ENCODE results near the gene NUDT11.
"Not testable (repeated sequence)": the region's sequence is repeated elsewhere in the genome, so short reads cannot be mapped to it uniquely, and the experiment has no call there.

NUDT11 gene

DNA sequence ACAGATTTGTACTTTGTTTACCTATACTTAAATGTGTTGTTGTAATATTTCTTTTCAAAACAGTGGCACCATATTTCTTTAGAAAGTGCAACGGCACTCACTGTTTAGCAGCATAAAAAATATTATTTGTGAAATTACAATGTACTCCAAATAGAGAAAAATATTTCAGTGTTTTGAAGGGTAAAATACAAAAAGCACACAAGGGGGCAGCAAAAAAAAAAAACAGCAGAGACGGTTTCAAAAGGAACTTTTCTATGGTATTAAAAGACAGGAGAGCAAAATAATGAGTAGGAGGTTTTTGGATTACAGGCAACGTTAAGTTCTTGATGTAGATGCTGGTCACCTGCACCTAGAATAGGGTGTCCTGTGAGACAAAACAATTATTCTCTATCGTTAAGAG, 2.0 kb downstream of the NUDT11 start:
- no peak for DNase-seq (ENCODE audit: low read depth in 1 of 2, low spot score in 1 of 2)
- Histone ChIP-seq H3K27ac (replicated peaks) (no peak overlapping the region), H3K27me3 (ENCODE audit: insufficient read depth, poor library complexity, severe bottlenecking) (peaks cover 2% of the 10 kb centered on the region), H3K4me3 (replicated peaks; ENCODE audit: insufficient read depth, low read length) (no peak overlapping the region)
- TF ChIP-seq, protein P1, sequence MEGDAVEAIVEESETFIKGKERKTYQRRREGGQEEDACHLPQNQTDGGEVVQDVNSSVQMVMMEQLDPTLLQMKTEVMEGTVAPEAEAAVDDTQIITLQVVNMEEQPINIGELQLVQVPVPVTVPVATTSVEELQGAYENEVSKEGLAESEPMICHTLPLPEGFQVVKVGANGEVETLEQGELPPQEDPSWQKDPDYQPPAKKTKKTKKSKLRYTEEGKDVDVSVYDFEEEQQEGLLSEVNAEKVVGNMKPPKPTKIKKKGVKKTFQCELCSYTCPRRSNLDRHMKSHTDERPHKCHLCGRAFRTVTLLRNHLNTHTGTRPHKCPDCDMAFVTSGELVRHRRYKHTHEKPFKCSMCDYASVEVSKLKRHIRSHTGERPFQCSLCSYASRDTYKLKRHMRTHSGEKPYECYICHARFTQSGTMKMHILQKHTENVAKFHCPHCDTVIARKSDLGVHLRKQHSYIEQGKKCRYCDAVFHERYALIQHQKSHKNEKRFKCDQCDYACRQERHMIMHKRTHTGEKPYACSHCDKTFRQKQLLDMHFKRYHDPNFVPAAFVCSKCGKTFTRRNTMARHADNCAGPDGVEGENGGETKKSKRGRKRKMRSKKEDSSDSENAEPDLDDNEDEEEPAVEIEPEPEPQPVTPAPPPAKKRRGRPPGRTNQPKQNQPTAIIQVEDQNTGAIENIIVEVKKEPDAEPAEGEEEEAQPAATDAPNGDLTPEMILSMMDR (IDR thresholded peaks at IDR 0.05; ENCODE audit: insufficient read depth, low read length) = no peak

DNA sequence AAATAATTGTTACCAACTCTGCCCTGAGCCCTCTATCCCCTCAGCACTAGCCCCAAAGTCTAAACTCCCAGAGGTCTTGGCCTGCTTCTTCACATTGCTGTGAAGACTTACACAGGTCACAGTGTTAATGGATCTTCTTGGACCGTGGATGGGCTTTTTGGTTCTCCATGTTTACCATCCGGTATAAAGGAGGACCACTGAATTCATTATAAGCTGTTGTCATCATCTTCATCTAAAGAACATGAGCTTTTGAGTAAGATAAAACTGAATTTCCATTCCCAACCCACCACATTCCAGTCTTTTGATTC, 8.5 kb downstream of the NUDT11 start:
- TF ChIP-seq GABPA (IDR thresholded peaks at IDR 0.05; ENCODE audit: low read depth) (no peak), SPI1 (IDR thresholded peaks at IDR 0.05; ENCODE audit: borderline replicate concordance, low read depth) (no peak), POLR2AphosphoS5 (IDR thresholded peaks at IDR 0.05; ENCODE audit: low read depth) (no peak)
- TF ChIP-seq, protein P1 (IDR thresholded peaks at IDR 0.05; ENCODE audit: insufficient read depth, low read length) = no peak
- TF ChIP-seq, protein P2, sequence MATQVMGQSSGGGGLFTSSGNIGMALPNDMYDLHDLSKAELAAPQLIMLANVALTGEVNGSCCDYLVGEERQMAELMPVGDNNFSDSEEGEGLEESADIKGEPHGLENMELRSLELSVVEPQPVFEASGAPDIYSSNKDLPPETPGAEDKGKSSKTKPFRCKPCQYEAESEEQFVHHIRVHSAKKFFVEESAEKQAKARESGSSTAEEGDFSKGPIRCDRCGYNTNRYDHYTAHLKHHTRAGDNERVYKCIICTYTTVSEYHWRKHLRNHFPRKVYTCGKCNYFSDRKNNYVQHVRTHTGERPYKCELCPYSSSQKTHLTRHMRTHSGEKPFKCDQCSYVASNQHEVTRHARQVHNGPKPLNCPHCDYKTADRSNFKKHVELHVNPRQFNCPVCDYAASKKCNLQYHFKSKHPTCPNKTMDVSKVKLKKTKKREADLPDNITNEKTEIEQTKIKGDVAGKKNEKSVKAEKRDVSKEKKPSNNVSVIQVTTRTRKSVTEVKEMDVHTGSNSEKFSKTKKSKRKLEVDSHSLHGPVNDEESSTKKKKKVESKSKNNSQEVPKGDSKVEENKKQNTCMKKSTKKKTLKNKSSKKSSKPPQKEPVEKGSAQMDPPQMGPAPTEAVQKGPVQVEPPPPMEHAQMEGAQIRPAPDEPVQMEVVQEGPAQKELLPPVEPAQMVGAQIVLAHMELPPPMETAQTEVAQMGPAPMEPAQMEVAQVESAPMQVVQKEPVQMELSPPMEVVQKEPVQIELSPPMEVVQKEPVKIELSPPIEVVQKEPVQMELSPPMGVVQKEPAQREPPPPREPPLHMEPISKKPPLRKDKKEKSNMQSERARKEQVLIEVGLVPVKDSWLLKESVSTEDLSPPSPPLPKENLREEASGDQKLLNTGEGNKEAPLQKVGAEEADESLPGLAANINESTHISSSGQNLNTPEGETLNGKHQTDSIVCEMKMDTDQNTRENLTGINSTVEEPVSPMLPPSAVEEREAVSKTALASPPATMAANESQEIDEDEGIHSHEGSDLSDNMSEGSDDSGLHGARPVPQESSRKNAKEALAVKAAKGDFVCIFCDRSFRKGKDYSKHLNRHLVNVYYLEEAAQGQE (IDR thresholded peaks at IDR 0.05; ENCODE audit: insufficient replicate concordance, low read depth) = no peak
- no peak for DNase-seq (ENCODE audit: low read depth in 1 of 2, low spot score in 1 of 2)
- Histone ChIP-seq H3K27me3 (ENCODE audit: insufficient read depth, poor library complexity, severe bottlenecking) (no peaks in the 10 kb centered on the region), H3K27ac (replicated peaks) (no peak overlapping the region), H3K4me3 (replicated peaks; ENCODE audit: insufficient read depth, low read length) (no peak overlapping the region)

DNA sequence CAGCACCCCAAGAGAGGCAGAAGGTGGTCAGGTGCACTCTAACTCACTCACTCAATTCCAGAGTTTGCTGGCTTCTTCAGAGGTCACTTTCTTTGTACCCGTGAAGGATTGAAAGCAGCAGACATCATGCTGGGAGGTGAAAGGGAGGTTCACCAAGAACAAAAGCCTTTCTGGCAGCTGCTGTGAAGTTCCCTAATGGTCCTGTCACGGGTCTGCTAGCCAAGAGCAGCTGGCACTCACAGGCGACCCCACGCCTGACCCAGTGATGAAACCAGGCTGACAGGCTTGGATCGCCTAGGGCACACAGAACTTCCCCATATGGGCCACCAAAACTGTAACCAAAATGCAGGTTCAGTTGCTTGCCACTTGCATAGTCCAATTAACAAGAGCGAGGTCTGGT, 11.8 kb downstream of the NUDT11 start:
- H3K27ac ChIP-seq (replicated peaks) = no peak overlapping the region
- H3K27me3 ChIP-seq (ENCODE audit: insufficient read depth, poor library complexity, severe bottlenecking) = no peaks in the 10 kb centered on the region
- TF ChIP-seq POLR2AphosphoS5 (IDR thresholded peaks at IDR 0.05; ENCODE audit: low read depth) (no peak), SPI1 (IDR thresholded peaks at IDR 0.05; ENCODE audit: borderline replicate concordance, low read depth) (no peak), GABPA (IDR thresholded peaks at IDR 0.05; ENCODE audit: low read depth) (no peak)
- TF ChIP-seq, protein P1 (IDR thresholded peaks at IDR 0.05; ENCODE audit: insufficient read depth, low read length) = no peak
- TF ChIP-seq, protein P2 (IDR thresholded peaks at IDR 0.05; ENCODE audit: insufficient replicate concordance, low read depth) = no peak
- DNase-seq (ENCODE audit: low read depth in 1 of 2, low spot score in 1 of 2) = no peak
- no peak overlapping the region for H3K4me3 ChIP-seq (replicated peaks; ENCODE audit: insufficient read depth, low read length)

DNA sequence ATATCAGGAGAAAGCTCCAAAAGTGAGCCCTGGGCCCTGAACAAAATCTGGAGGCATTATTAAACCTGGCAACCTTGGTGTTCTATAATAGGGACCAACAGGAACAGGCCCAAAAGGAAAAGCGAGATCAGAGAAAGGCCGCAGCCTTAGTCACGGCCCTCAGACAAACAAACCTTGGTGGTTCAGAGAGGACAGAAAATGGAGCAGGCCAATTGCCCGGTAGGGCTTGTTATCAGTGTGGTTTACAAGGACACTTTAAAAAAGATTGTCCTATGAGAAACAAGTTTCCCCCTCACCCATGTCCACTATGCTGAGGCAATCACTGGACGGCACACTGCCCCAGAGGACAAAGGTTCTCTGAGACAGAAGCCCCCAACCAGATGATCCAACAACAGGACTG, 14.0 kb downstream of the NUDT11 start:
- not testable (repeated sequence) for H3K27me3 ChIP-seq (ENCODE audit: insufficient read depth, poor library complexity, severe bottlenecking); H3K27ac ChIP-seq (replicated peaks)

More for the DNA sequence above, 14.0 kb downstream of the NUDT11 start:
- DNase-seq (ENCODE audit: low read depth in 1 of 2, low spot score in 1 of 2); H3K4me3 ChIP-seq (replicated peaks; ENCODE audit: insufficient read depth, low read length): not testable (repeated sequence)
